ENCODE measurements around the gene TMTC2.

The TMTC2 gene

GRCh38 chr12:82880442-82880901 is 193.8 kb downstream of the TMTC2 start:
- Histone ChIP-seq H3K9ac (ENCODE audit: insufficient read length) (no peak overlapping the region), H3K9me3 (ENCODE audit: low read depth, low read length) (no peaks in the 10 kb centered on the region), H3K36me3 (ENCODE audit: insufficient read depth, low read length) (no peaks in the 10 kb centered on the region), H3K4me3 (no peak overlapping the region), H3K27ac (no peak overlapping the region)
- DNase-seq (ENCODE audit: low read depth, low spot score): no peak
- no peak for TF ChIP-seq EZH2 (IDR thresholded peaks at IDR 0.05)
- no peak for TF ChIP-seq FOXP2 (optimal IDR thresholded peaks at IDR 0.05; ENCODE audit: control extremely low read depth, extremely low read length, insufficient read depth)
- no peak for TF ChIP-seq POLR2AphosphoS5 (IDR thresholded peaks at IDR 0.05; ENCODE audit: borderline replicate concordance, low read depth, low read length)

- TF ChIP-seq POLR2AphosphoS5 (IDR thresholded peaks at IDR 0.05; ENCODE audit: borderline replicate concordance, low read depth, low read length) (no peak), FOXP2 (optimal IDR thresholded peaks at IDR 0.05; ENCODE audit: control extremely low read depth, extremely low read length, insufficient read depth) (no peak)
- Histone ChIP-seq H3K27ac (peak overlapping the region; percentile 44; the same call in 1 of the 2 replicates), H3K9me3 (ENCODE audit: low read depth, low read length) (no peaks in the 10 kb centered on the region), H3K36me3 (ENCODE audit: insufficient read depth, low read length) (no peaks in the 10 kb centered on the region), H3K9ac (ENCODE audit: insufficient read length) (no peak overlapping the region), H3K4me3 (peak overlapping the region; percentile 39; the same call in 1 of the 2 replicates)
- peak; percentile 48 for DNase-seq (ENCODE audit: low read depth, low spot score)
Measured at GRCh38 chr12:82883394-82884355, 197.0 kb downstream of the TMTC2 start.

GRCh38 chr12:82886671-82887340 is 200.1 kb downstream of the TMTC2 start:
- TF ChIP-seq EZH2 (IDR thresholded peaks at IDR 0.05) (no peak), POLR2AphosphoS5 (IDR thresholded peaks at IDR 0.05; ENCODE audit: borderline replicate concordance, low read depth, low read length) (no peak), FOXP2 (optimal IDR thresholded peaks at IDR 0.05; ENCODE audit: control extremely low read depth, extremely low read length, insufficient read depth) (no peak)
- no peak for DNase-seq (ENCODE audit: low read depth, low spot score)
- Histone ChIP-seq H3K27ac (no peak overlapping the region), H3K4me3 (no peak overlapping the region), H3K9ac (ENCODE audit: insufficient read length) (no peak overlapping the region), H3K36me3 (ENCODE audit: insufficient read depth, low read length) (no peaks in the 10 kb centered on the region), H3K9me3 (ENCODE audit: low read depth, low read length) (no peaks in the 10 kb centered on the region)

GRCh38 chr12:82893896-82894295 is 207.2 kb downstream of the TMTC2 start:
- Histone ChIP-seq H3K9ac (ENCODE audit: insufficient read length) (no peak overlapping the region), H3K9me3 (ENCODE audit: low read depth, low read length) (no peaks in the 10 kb centered on the region)

GRCh38 chr12:82896277-82896676 is 209.6 kb downstream of the TMTC2 start:
- no peak for DNase-seq (ENCODE audit: low read depth, low spot score)
- Histone ChIP-seq H3K36me3 (ENCODE audit: insufficient read depth, low read length) (no peaks in the 10 kb centered on the region), H3K27ac (no peak overlapping the region), H3K9ac (ENCODE audit: insufficient read length) (no peak overlapping the region), H3K9me3 (ENCODE audit: low read depth, low read length) (no peaks in the 10 kb centered on the region), H3K4me3 (no peak overlapping the region)
- TF ChIP-seq EZH2 (IDR thresholded peaks at IDR 0.05) (no peak), FOXP2 (optimal IDR thresholded peaks at IDR 0.05; ENCODE audit: control extremely low read depth, extremely low read length, insufficient read depth) (no peak), POLR2AphosphoS5 (IDR thresholded peaks at IDR 0.05; ENCODE audit: borderline replicate concordance, low read depth, low read length) (no peak)

More at GRCh38 chr12:82893896-82894295, 207.2 kb downstream of the TMTC2 start:
- no peak for TF ChIP-seq FOXP2 (optimal IDR thresholded peaks at IDR 0.05; ENCODE audit: control extremely low read depth, extremely low read length, insufficient read depth)
- TF ChIP-seq POLR2AphosphoS5 (IDR thresholded peaks at IDR 0.05; ENCODE audit: borderline replicate concordance, low read depth, low read length): no peak
- TF ChIP-seq EZH2 (IDR thresholded peaks at IDR 0.05): no peak
- Histone ChIP-seq H3K27ac (no peak overlapping the region), H3K36me3 (ENCODE audit: insufficient read depth, low read length) (no peaks in the 10 kb centered on the region), H3K4me3 (no peak overlapping the region)
- DNase-seq (ENCODE audit: low read depth, low spot score): no peak

GRCh38 chr12:82896979-82897378 is 210.3 kb downstream of the TMTC2 start:
- no peaks in the 10 kb centered on the region for H3K36me3 ChIP-seq (ENCODE audit: insufficient read depth, low read length)
- no peaks in the 10 kb centered on the region for H3K9me3 ChIP-seq (ENCODE audit: low read depth, low read length)
- no peak for DNase-seq (ENCODE audit: low read depth, low spot score)
- no peak overlapping the region for H3K27ac ChIP-seq
- H3K4me3 ChIP-seq: no peak overlapping the region
- no peak overlapping the region for H3K9ac ChIP-seq (ENCODE audit: insufficient read length)
- no peak for TF ChIP-seq EZH2 (IDR thresholded peaks at IDR 0.05)
- no peak for TF ChIP-seq POLR2AphosphoS5 (IDR thresholded peaks at IDR 0.05; ENCODE audit: borderline replicate concordance, low read depth, low read length)
- no peak for TF ChIP-seq FOXP2 (optimal IDR thresholded peaks at IDR 0.05; ENCODE audit: control extremely low read depth, extremely low read length, insufficient read depth)

- no peak for TF ChIP-seq EZH2 (IDR thresholded peaks at IDR 0.05)
- TF ChIP-seq FOXP2 (optimal IDR thresholded peaks at IDR 0.05; ENCODE audit: control extremely low read depth, extremely low read length, insufficient read depth): no peak
- TF ChIP-seq POLR2AphosphoS5 (IDR thresholded peaks at IDR 0.05; ENCODE audit: borderline replicate concordance, low read depth, low read length): no peak
- Histone ChIP-seq H3K9me3 (ENCODE audit: low read depth, low read length) (no peaks in the 10 kb centered on the region), H3K36me3 (ENCODE audit: insufficient read depth, low read length) (no peaks in the 10 kb centered on the region), H3K27ac (no peak overlapping the region), H3K4me3 (no peak overlapping the region), H3K9ac (ENCODE audit: insufficient read length) (no peak overlapping the region)
- DNase-seq (ENCODE audit: low read depth, low spot score): no peak
Measured at GRCh38 chr12:82898441-82898840, 211.7 kb downstream of the TMTC2 start.

GRCh38 chr12:82904219-82904790 is 217.6 kb downstream of the TMTC2 start:
- H3K9ac ChIP-seq (ENCODE audit: insufficient read length): no peak overlapping the region
- no peak overlapping the region for H3K27ac ChIP-seq
- H3K36me3 ChIP-seq (ENCODE audit: insufficient read depth, low read length): no peaks in the 10 kb centered on the region
- TF ChIP-seq EZH2 (IDR thresholded peaks at IDR 0.05): no peak
- no peak for TF ChIP-seq FOXP2 (optimal IDR thresholded peaks at IDR 0.05; ENCODE audit: control extremely low read depth, extremely low read length, insufficient read depth)
- TF ChIP-seq POLR2AphosphoS5 (IDR thresholded peaks at IDR 0.05; ENCODE audit: borderline replicate concordance, low read depth, low read length): no peak
- no peak overlapping the region for H3K4me3 ChIP-seq
- no peaks in the 10 kb centered on the region for H3K9me3 ChIP-seq (ENCODE audit: low read depth, low read length)
- DNase-seq (ENCODE audit: low read depth, low spot score): no peak

All from SK-N-MC (cell line).